K562 (cell line): ENCODE measurements around the gene SLC22A23. TPM values are rescaled to one million over a fixed set of nuclear protein-coding genes. Genes with fewer than 3 reads are reported as not detected.

Source experiments
- ARID4B ChIP-seq: sonication (generic); formaldehyde crosslinking; IDR thresholded peaks from 2 replicates; pipeline ENCODE4 v1.8.0; 2022; ENCODE audit warnings: mild to moderate bottlenecking, missing genetic modification reagents
- CREB3L1 ChIP-seq: fragments of 450-650 bp; IDR thresholded peaks from 2 replicates; pipeline ENCODE4 v1.6.1; 2014; ENCODE audit warnings: low read depth, mild to moderate bottlenecking, moderate library complexity, borderline replicate concordance
- EGR1 ChIP-seq: fragments of 450-650 bp; conservative IDR thresholded peaks from 2 replicates; pipeline ENCODE4 v1.6.1; 2017; ENCODE audit warnings: mild to moderate bottlenecking
- FOXJ3 ChIP-seq: sonication (generic); formaldehyde crosslinking; IDR thresholded peaks from 2 replicates; pipeline ENCODE4 v1.4.0; 2020; ENCODE audit warnings: mild to moderate bottlenecking, missing genetic modification reagents
- HEY1 ChIP-seq: fragments of 250-450 bp; sonication (Bioruptor Pico); IDR thresholded peaks from 2 replicates; pipeline ENCODE4 v1.5.0; 2020; ENCODE audit warnings: mild to moderate bottlenecking, moderate library complexity, borderline replicate concordance
- NKRF ChIP-seq: fragments of 450-650 bp; IDR thresholded peaks from 2 replicates; pipeline ENCODE4 v1.6.1; 2016; ENCODE audit warnings: borderline replicate concordance
- ZNF217 ChIP-seq: sonication (generic); formaldehyde crosslinking; IDR thresholded peaks from 2 replicates; pipeline ENCODE4 v1.8.0; 2022; ENCODE audit warnings: mild to moderate bottlenecking, missing genetic modification reagents
- ZNF644 ChIP-seq: fragments of 200-800 bp; sonication (Bioruptor generic); IDR thresholded peaks from 2 replicates; pipeline ENCODE4 v1.6.1; 2016; ENCODE audit warnings: low read depth, missing genetic modification characterization, missing compliant biosample characterization
- ZZZ3 ChIP-seq: fragments of 450-650 bp; IDR thresholded peaks from 2 replicates; pipeline ENCODE4 v1.6.1; 2016; ENCODE audit warnings: antibody characterized with exemption, mild to moderate bottlenecking, moderate library complexity
- polyA plus RNA-seq, 8 experiments: library from polyadenylated mRNA; depleted of rRNA in 4 of 8; stranded (reverse) in 5 of 8; unstranded in 3 of 8; fragments of >200 nt; fragmentation: Nextera tagmentation in 2 of 8; fragmentation: Illumina TruSeq in 1 of 8; extraction: Ambion mirVana in 2 of 8; extraction: Trizol in 1 of 8; gene quantifications; 2 replicates each; pipeline versions ENCODE4 v1.2.1 to v1.2.3, GENCODE V29; 2011 to 2014; ENCODE audit warnings: inconsistent platforms in 1 of 8, missing spikeins in 1 of 8
- total RNA-seq, 7 experiments: library from RNA; depleted of rRNA in 6 of 7; stranded (reverse); fragments of >200 nt in 6 of 7; fragmentation: Illumina TruSeq in 2 of 7; extraction: Trizol in 2 of 7; gene quantifications; 2 replicates each; pipeline versions ENCODE4 v1.2.1 to v1.2.3, GENCODE V29; 2011 to 2021; ENCODE audit warnings: low replicate concordance in 1 of 7

Gene SLC22A23
- total and polyA plus RNA-seq, 9 of the 15 experiments (the other 6 are each of a cell fraction or from before 2014, with no cell fraction given), result 0.30 to 8.7 (median 2.5) TPM

GRCh38 chr6:3247255-3248146 lies 209.3 kb downstream of the SLC22A23 start (continued):
- TF ChIP-seq ARID4B (CRISPR knock-in tag) (peak; percentile 55; the same call in 1 of the 2 replicates), CREB3L1 (no peak), ZZZ3 (no peak), ZNF644 (tag) (no peak), ZNF217 (CRISPR knock-in tag) (no peak), FOXJ3 (CRISPR knock-in tag) (no peak), HEY1 (no peak), NKRF (no peak), EGR1 (peak; percentile 94)
- TF ChIP-seq, all 486 proteins: peak for 51
